Prostate gland (tissue), 2 donors: ENCODE data around the gene XRN2. TPM values are rescaled to one million over a fixed set of nuclear protein-coding genes. Genes with fewer than 3 reads are reported as not detected.

ENCODE experiments used
- DNase-seq: peaks from one replicate; pipeline ENCODE4 v3.0.0-alpha.2; 2019; ENCODE audit warnings: low spot score
- H3K27ac ChIP-seq, 2 donors: fragments of 200-600 bp; sonication (generic); 2 replicates each; pipeline ENCODE4 v1.5.1; 2017 to 2019
- H3K27me3 ChIP-seq: fragments of 200-600 bp; sonication (generic); replicated peaks from 2 replicates; pipeline ENCODE4 v1.5.1; 2019; ENCODE audit not compliant: insufficient read depth
- H3K36me3 ChIP-seq, 2 donors: fragments of 200-600 bp; sonication (generic); 1 replicate in 1 of 2; 2 replicates in 1 of 2; pipeline versions ENCODE4 v1.5.1 to v1.8.1; 2017 to 2019
- H3K4me1 ChIP-seq: fragments of 200-600 bp; sonication (generic); replicated peaks from 2 replicates; pipeline ENCODE4 v1.5.1; 2019
- H3K4me3 ChIP-seq, 2 donors: fragments of 200-600 bp; sonication (generic); 2 replicates each; pipeline ENCODE4 v1.5.1; 2017 to 2019
- H3K9me3 ChIP-seq: fragments of 200-600 bp; sonication (generic); 2 replicates; pipeline ENCODE4 v1.5.1; 2017
- CTCF ChIP-seq, 4 experiments: fragments of 200-600 bp in 2 of 4; fragments of 450-650 bp in 2 of 4; sonication (generic) in 2 of 4; IDR thresholded peaks; 1 replicate in 3 of 4; 2 replicates in 1 of 4; pipeline ENCODE4 v1.5.1; 2016 to 2019; ENCODE audit warnings: antibody characterized with exemption in 4 of 4, mild to moderate bottlenecking in 2 of 4, moderate library complexity in 2 of 4
- POLR2A ChIP-seq: fragments of 450-650 bp; IDR thresholded peaks from one replicate; pipeline ENCODE4 v1.6.1; 2016; ENCODE audit warnings: antibody characterized with exemption, mild to moderate bottlenecking
- POLR2AphosphoS5 ChIP-seq: sonication (generic); formaldehyde crosslinking; IDR thresholded peaks from one replicate; pipeline ENCODE4 v1.6.1; 2017; ENCODE audit warnings: antibody characterized with exemption
- WGBS: methylation state at CpG from one replicate; pipeline ENCODE4 v1.1.5; 2018; 5-methylcytosine and 5-hydroxymethylcytosine counted together
- intact Hi-C: fragments of 100-400 bp; cut with DNase I; formaldehyde crosslinking; loops from one replicate; pipeline ENCODE4 v1.14.2; 2022
- total RNA-seq, 2 donors: library from RNA; depleted of rRNA; stranded (reverse); fragments of >200 nt; gene quantifications; one replicate each; pipeline ENCODE4 v1.1.0, GENCODE V29; 2016

XRN2 gene
- total RNA-seq, 2 donors from 2014 or later = 49.4 to 51.3 TPM

GRCh38 chr20:21387528-21387927 is 84.4 kb downstream of the XRN2 start:
- Histone ChIP-seq H3K4me1 (no peaks in the 10 kb centered on the region), H3K27me3 (peaks cover 8% of the 10 kb centered on the region), H3K36me3 (no peaks in the 10 kb centered on the region), H3K4me3 (no peak overlapping the region), H3K9me3 (no peaks in the 10 kb centered on the region), H3K27ac (no peak overlapping the region)
- intact Hi-C loops = no loop called here
- TF ChIP-seq POLR2A (no peak), POLR2AphosphoS5 (no peak), CTCF (IDR thresholded peaks at IDR 0.05) (no peak)
- DNase-seq = no peak

- H3K4me3 ChIP-seq = no peak overlapping the region
- 94% methylated on average over 1 of the region's 1 CpG for WGBS
- no peak for DNase-seq
- H3K4me1 ChIP-seq = no peaks in the 10 kb centered on the region
- no peaks in the 10 kb centered on the region for H3K36me3 ChIP-seq
- H3K27me3 ChIP-seq = peaks cover 18% of the 10 kb centered on the region
- intact Hi-C loops = no loop called here
- no peak overlapping the region for H3K27ac ChIP-seq
- TF ChIP-seq POLR2A = no peak
- TF ChIP-seq CTCF (IDR thresholded peaks at IDR 0.05) = no peak
- no peak for TF ChIP-seq POLR2AphosphoS5
- H3K9me3 ChIP-seq = no peaks in the 10 kb centered on the region
Observed at GRCh38 chr20:21388566-21388965, 85.4 kb downstream of the XRN2 start.

GRCh38 chr20:21389368-21389767 is 86.2 kb downstream of the XRN2 start:
- 0% methylated on average over 1 of the region's 1 CpG for WGBS
- Histone ChIP-seq H3K4me1 (no peaks in the 10 kb centered on the region), H3K27me3 (peaks cover 24% of the 10 kb centered on the region), H3K4me3 (no peak overlapping the region), H3K36me3 (no peaks in the 10 kb centered on the region), H3K9me3 (no peaks in the 10 kb centered on the region), H3K27ac (no peak overlapping the region)
- TF ChIP-seq POLR2AphosphoS5 = no peak
- TF ChIP-seq CTCF (IDR thresholded peaks at IDR 0.05) = no peak
- TF ChIP-seq POLR2A = no peak
- intact Hi-C loops = no loop called here
- DNase-seq = no peak

GRCh38 chr20:21390768-21391167 is 87.6 kb downstream of the XRN2 start:
- Histone ChIP-seq H3K27me3 (peaks cover 31% of the 10 kb centered on the region), H3K27ac (no peak overlapping the region), H3K4me1 (no peaks in the 10 kb centered on the region), H3K9me3 (no peaks in the 10 kb centered on the region), H3K4me3 (no peak overlapping the region), H3K36me3 (no peaks in the 10 kb centered on the region)
- 98% methylated on average over 7 of the region's 7 CpGs for WGBS
- intact Hi-C loops = no loop called here
- TF ChIP-seq POLR2AphosphoS5 = no peak
- no peak for TF ChIP-seq CTCF (IDR thresholded peaks at IDR 0.05)
- TF ChIP-seq POLR2A = no peak
- DNase-seq = no peak

- H3K4me1 ChIP-seq = no peaks in the 10 kb centered on the region
- no peak for DNase-seq
- TF ChIP-seq POLR2AphosphoS5 (no peak), CTCF (IDR thresholded peaks at IDR 0.05) (no peak), POLR2A (no peak)
- WGBS = 45% methylated on average over 47 of the region's 61 CpGs
- no peak overlapping the region for H3K4me3 ChIP-seq
- no peak overlapping the region for H3K27ac ChIP-seq
- H3K36me3 ChIP-seq = no peaks in the 10 kb centered on the region
- H3K27me3 ChIP-seq = peaks cover 34% of the 10 kb centered on the region
- intact Hi-C loops = no loop called here
- H3K9me3 ChIP-seq = no peaks in the 10 kb centered on the region
Observed at GRCh38 chr20:21391185-21391971, 88.2 kb downstream of the XRN2 start.
